ENCODE measurements around the gene SLC37A3.
A peak's percentile ranks its signal among the peaks of the same experiment; 100 is the strongest.
"Not testable (repeated sequence)": the region's sequence is repeated elsewhere in the genome, so short reads cannot be mapped to it uniquely, and the experiment has no call there.

Gene SLC37A3

GRCh38 chr7:140345426-140345825 is 52.9 kb downstream of the SLC37A3 start:
- Mint-ChIP-seq H3K4me1 (ENCODE audit: low read depth) (peaks cover 3% of the 10 kb centered on the region), H3K27me3 (no peaks in the 10 kb centered on the region), H3K9me3 (no peaks in the 10 kb centered on the region), H3K36me3 (ENCODE audit: low read depth) (peaks cover 67% of the 10 kb centered on the region), H3K4me3 (no peak overlapping the region), H3K27ac (no peak overlapping the region)

- H3K27ac Mint-ChIP-seq, result peak overlapping the region; percentile 34
- no peaks in the 10 kb centered on the region for H3K9me3 Mint-ChIP-seq
- no peaks in the 10 kb centered on the region for H3K27me3 Mint-ChIP-seq
- H3K36me3 Mint-ChIP-seq (ENCODE audit: low read depth), result peaks cover 61% of the 10 kb centered on the region
- H3K4me1 Mint-ChIP-seq (ENCODE audit: low read depth), result no peaks in the 10 kb centered on the region
- no peak overlapping the region for H3K4me3 Mint-ChIP-seq
Observed at GRCh38 chr7:140342727-140343514, 55.4 kb downstream of the SLC37A3 start.

DNA sequence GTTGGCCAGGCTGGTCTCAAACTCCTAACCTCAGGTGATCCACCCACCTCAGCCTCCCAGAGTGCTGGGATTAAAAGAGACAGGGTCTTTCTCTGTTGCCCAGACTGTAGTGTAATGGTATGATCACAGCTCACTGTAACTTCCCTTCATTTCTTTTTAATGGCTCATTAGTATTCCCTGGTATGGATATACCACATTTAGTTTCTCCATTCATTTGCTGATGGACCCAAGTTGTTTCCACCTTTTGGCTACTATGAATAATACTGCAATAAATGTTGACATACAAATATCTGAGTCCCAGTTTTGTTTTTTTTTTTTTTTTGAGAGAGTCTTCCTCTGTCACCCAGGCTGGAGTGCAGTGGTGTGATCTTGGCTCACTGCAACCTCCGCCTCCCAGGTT is 59.4 kb downstream of the SLC37A3 start:
- peaks cover 57% of the 10 kb centered on the region for H3K36me3 Mint-ChIP-seq (ENCODE audit: low read depth)
- H3K9me3 Mint-ChIP-seq; H3K27me3 Mint-ChIP-seq; H3K4me3 Mint-ChIP-seq; H3K27ac Mint-ChIP-seq; H3K4me1 Mint-ChIP-seq (ENCODE audit: low read depth): not testable (repeated sequence)

- H3K36me3 Mint-ChIP-seq (ENCODE audit: low read depth), result peaks cover 38% of the 10 kb centered on the region
- no peaks in the 10 kb centered on the region for H3K4me1 Mint-ChIP-seq (ENCODE audit: low read depth)
- no peaks in the 10 kb centered on the region for H3K27me3 Mint-ChIP-seq
- no peak overlapping the region for H3K4me3 Mint-ChIP-seq
- no peaks in the 10 kb centered on the region for H3K9me3 Mint-ChIP-seq
- H3K27ac Mint-ChIP-seq, result no peak overlapping the region
Observed at GRCh38 chr7:140334341-140335057, 63.8 kb downstream of the SLC37A3 start.

DNA sequence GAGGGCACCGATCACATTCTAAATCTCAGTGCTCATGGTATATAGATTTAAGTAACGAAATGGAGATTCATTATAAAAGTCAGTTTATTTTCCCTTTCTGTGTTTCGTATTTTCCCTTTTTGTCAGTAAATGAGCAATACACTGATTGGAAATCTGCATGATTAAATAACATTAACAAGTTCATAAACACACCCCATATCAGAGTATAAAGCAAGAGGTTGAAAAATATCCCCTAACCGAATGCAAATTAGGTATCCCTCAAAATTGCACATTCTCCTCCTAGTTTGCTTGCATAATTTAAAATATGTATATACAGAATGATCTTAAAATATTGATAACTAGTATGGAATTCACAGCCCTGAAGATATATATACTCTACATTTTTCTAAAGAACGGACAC is 64.6 kb downstream of the SLC37A3 start:
- no peaks in the 10 kb centered on the region for H3K4me1 Mint-ChIP-seq (ENCODE audit: low read depth)
- no peaks in the 10 kb centered on the region for H3K9me3 Mint-ChIP-seq
- H3K27ac Mint-ChIP-seq, result no peak overlapping the region
- no peaks in the 10 kb centered on the region for H3K27me3 Mint-ChIP-seq
- no peak overlapping the region for H3K4me3 Mint-ChIP-seq
- peaks cover 36% of the 10 kb centered on the region for H3K36me3 Mint-ChIP-seq (ENCODE audit: low read depth)

DNA sequence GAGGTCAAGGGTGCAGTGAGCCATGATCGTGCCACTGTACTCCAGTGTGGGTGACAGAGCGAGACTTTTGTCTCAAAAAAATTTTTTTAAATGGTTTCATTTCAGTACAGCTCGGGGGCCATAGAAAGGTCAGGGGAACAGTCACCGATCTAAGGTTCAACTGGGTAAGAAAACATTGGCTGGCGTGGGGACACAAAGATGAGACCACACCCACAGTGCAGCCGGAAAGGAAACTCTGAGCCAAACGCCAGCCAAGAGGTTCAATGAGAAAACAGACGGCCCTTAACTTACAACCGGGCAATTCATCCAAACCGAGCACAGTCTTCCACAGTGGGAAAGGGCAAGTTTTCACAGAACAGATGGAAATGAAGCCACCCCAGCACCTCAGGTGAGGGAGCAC is 65.1 kb downstream of the SLC37A3 start:
- H3K36me3 Mint-ChIP-seq (ENCODE audit: low read depth), result peaks cover 36% of the 10 kb centered on the region
- H3K27me3 Mint-ChIP-seq, result no peaks in the 10 kb centered on the region
- H3K9me3 Mint-ChIP-seq, result no peaks in the 10 kb centered on the region
- no peaks in the 10 kb centered on the region for H3K4me1 Mint-ChIP-seq (ENCODE audit: low read depth)
- no peak overlapping the region for H3K4me3 Mint-ChIP-seq
- peak overlapping the region; percentile 39 for H3K27ac Mint-ChIP-seq

GRCh38 chr7:140330595-140330994 is 67.7 kb downstream of the SLC37A3 start:
- Mint-ChIP-seq H3K4me1 (ENCODE audit: low read depth) (no peaks in the 10 kb centered on the region), H3K27me3 (no peaks in the 10 kb centered on the region), H3K27ac (no peak overlapping the region), H3K9me3 (no peaks in the 10 kb centered on the region), H3K36me3 (ENCODE audit: low read depth) (peaks cover 32% of the 10 kb centered on the region), H3K4me3 (no peak overlapping the region)

GRCh38 chr7:140330128-140330527 is 68.2 kb downstream of the SLC37A3 start:
- H3K4me1 Mint-ChIP-seq (ENCODE audit: low read depth), result no peaks in the 10 kb centered on the region

DNA sequence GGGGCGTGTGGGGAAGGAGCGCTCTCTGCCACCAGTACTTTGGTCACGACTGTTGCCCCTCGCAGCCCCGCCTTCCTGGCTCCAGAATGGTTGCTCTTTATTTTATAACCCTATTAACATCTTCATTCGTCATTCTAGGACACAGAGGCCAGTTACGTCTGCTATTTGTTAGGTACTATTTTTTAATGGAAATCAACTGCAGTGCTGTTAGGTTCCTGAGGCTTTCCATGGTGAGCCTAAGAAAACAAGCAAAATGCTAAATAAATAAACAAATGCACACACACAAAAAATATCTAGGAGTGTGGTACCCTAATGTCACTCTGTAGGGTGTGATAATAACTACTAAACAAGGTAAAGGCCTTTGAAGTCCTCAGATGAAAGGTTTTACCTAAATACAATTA is 71.1 kb downstream of the SLC37A3 start:
- Mint-ChIP-seq H3K36me3 (ENCODE audit: low read depth) (peaks cover 9% of the 10 kb centered on the region), H3K4me3 (no peak overlapping the region), H3K27ac (no peak overlapping the region), H3K27me3 (no peaks in the 10 kb centered on the region), H3K4me1 (ENCODE audit: low read depth) (no peaks in the 10 kb centered on the region), H3K9me3 (no peaks in the 10 kb centered on the region)

More at GRCh38 chr7:140330128-140330527, 68.2 kb downstream of the SLC37A3 start:
- Mint-ChIP-seq H3K4me3 (no peak overlapping the region), H3K27ac (no peak overlapping the region), H3K27me3 (no peaks in the 10 kb centered on the region), H3K36me3 (ENCODE audit: low read depth) (peaks cover 29% of the 10 kb centered on the region), H3K9me3 (no peaks in the 10 kb centered on the region)

DNA sequence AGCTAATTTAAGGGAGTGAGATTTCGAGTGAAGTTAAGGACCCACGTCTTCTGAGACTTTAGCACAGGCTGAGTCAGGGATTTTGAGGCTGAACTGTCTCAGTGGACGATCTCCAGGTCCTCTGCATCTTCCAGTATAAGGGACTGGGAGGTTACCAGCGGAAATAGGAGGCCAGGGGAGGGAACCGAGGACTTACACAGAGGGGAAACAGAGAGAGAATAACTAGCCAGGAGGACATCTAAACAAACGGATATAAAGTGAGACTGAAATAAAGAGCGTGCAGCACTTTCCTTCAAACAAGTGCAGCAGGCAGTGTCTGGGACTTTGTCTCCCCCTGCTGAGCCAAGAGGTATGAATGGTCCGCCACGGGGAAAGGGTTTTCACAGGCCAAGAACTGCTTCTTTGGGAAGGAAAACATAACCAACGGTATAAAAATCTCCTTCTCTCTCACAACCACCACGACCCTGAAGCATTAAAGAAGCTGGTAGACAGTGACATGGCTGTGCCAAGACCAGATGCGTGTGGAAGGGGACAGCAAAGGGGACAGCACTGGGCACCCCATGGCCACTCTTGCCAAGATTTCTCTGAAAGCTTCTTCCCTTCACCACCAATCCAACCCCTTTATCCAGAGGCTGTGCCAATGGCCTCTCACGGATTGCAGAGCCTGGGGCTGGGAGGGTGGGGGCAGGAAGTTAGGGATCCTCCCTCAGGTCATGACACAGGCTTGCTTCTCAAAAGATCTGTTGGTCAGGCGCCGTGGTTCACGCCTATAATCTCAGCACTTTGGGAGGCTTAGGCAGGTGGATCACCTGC is 72.0 kb downstream of the SLC37A3 start:
- Mint-ChIP-seq H3K4me3 (no peak overlapping the region), H3K27ac (no peak overlapping the region), H3K27me3 (no peaks in the 10 kb centered on the region), H3K4me1 (ENCODE audit: low read depth) (no peaks in the 10 kb centered on the region), H3K9me3 (no peaks in the 10 kb centered on the region), H3K36me3 (ENCODE audit: low read depth) (peaks cover 1% of the 10 kb centered on the region)

DNA sequence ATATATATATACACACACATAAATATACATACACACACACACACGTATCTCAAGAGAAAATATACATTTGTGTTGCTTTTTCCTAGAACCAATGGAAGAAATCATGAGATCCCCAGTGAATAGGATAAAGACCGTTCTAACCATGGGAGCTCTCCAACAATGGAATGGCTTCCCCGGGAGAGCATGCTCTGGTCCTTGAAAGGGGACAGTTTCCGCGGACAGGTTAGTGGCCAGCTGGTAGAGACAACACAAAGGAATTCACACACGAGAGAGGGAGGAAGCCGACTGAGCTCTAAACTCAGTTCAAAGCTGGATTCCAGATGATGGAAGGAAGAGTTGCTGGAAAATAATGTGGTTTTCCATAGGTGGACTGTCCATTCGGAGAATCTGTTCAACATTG is 72.7 kb downstream of the SLC37A3 start:
- Mint-ChIP-seq H3K9me3 (no peaks in the 10 kb centered on the region), H3K4me1 (ENCODE audit: low read depth) (no peaks in the 10 kb centered on the region), H3K27ac (no peak overlapping the region), H3K27me3 (no peaks in the 10 kb centered on the region), H3K36me3 (ENCODE audit: low read depth) (no peaks in the 10 kb centered on the region), H3K4me3 (no peak overlapping the region)

- Mint-ChIP-seq H3K4me3 (no peak overlapping the region), H3K4me1 (ENCODE audit: low read depth) (no peaks in the 10 kb centered on the region), H3K27ac (no peak overlapping the region), H3K36me3 (ENCODE audit: low read depth) (no peaks in the 10 kb centered on the region), H3K9me3 (no peaks in the 10 kb centered on the region), H3K27me3 (no peaks in the 10 kb centered on the region)
Observed at GRCh38 chr7:140324714-140325113, 73.6 kb downstream of the SLC37A3 start.

DNA sequence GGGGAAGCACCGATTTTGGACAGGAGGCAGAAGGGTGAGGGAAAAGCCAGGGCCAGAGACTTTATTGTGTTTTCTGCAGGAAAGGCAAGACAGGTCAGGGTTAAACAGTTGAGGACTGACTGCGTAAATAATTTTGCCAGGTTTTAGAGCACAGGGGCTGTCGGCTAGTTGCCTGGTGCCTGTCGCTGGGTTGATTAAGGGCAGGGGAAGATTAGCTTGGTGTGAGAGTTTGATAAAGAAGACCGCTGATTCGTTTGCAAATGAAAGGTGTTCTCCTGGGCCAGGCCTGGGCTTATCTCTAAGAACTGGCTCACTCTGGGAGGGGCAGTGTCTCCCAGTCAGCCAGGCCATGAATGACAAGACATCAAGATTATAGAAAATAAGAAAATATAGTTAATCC is 75.6 kb downstream of the SLC37A3 start:
- Mint-ChIP-seq H3K4me1 (ENCODE audit: low read depth) (peaks cover 16% of the 10 kb centered on the region), H3K36me3 (ENCODE audit: low read depth) (no peaks in the 10 kb centered on the region), H3K4me3 (no peak overlapping the region), H3K27me3 (no peaks in the 10 kb centered on the region), H3K9me3 (no peaks in the 10 kb centered on the region), H3K27ac (no peak overlapping the region)

DNA sequence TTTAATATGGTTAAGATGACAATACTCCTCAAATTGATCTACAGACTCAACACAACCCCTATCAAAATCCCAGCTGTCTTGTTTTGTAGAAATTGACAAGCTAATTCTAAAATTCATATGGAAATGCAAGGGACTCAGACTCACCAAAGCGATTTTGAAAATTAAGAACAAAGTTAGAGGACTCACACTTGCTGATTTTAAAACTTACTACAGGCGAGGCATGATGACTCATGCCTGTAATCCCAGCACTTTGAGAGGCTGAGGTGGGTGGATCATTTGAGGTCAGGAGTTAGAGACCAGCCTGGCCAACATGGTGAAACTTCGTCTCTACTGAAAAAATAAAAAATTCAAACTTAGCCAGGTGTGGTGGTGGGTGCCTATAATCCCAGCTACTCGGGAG is 78.3 kb downstream of the SLC37A3 start:
- H3K36me3 Mint-ChIP-seq (ENCODE audit: low read depth); H3K27me3 Mint-ChIP-seq; H3K27ac Mint-ChIP-seq; H3K9me3 Mint-ChIP-seq; H3K4me3 Mint-ChIP-seq: not testable (repeated sequence)
- peaks cover 33% of the 10 kb centered on the region for H3K4me1 Mint-ChIP-seq (ENCODE audit: low read depth)

DNA sequence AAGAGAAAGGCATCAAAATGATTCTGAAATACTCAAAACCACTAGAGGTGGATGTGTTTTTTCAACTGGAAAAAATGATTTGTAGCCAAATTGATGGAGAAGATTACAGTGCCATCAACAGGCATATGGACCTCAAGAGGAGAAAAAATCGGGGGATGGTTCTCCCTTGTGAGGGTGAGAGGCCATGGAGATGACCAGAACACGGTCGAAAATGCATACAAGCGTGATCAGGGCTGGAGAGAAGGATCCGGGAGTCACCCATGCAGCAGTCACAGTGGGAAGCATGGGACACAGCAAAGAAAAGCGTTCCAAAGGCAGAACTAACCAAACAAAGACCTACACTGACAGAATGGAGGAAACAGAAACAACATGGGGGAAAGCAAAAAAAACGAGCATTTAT is 80.3 kb downstream of the SLC37A3 start:
- no peak overlapping the region for H3K27ac Mint-ChIP-seq
- no peaks in the 10 kb centered on the region for H3K9me3 Mint-ChIP-seq
- H3K36me3 Mint-ChIP-seq (ENCODE audit: low read depth), result no peaks in the 10 kb centered on the region
- H3K27me3 Mint-ChIP-seq, result no peaks in the 10 kb centered on the region
- peaks cover 33% of the 10 kb centered on the region for H3K4me1 Mint-ChIP-seq (ENCODE audit: low read depth)
- no peak overlapping the region for H3K4me3 Mint-ChIP-seq
